ENCODE data around the gene MIDN. TPM values are rescaled to one million over a fixed set of nuclear protein-coding genes. Genes with fewer than 3 reads are reported as not detected.

Gene MIDN
- total RNA-seq, 4 donors from 2014 or later: 12.4 to 65.0 (median 40.4) TPM

- Histone ChIP-seq H3K4me3 (no peak overlapping the region), H3K36me3 (no peaks in the 10 kb centered on the region), H3K4me1 (peaks cover 34 to 86% (median 47%) of the 10 kb centered on the region in 3 donors), H3K27me3 (peaks cover 0 to 13% (median 0%) of the 10 kb centered on the region in 4 donors), H3K27ac (no peak overlapping the region), H3K9me3 (no peaks in the 10 kb centered on the region)
- 100% methylated on average over 3 of the region's 43 CpGs; no CpG with 5 or more reads in 1 of the 2 donors for WGBS, 2 donors
- TF ChIP-seq, protein P1, sequence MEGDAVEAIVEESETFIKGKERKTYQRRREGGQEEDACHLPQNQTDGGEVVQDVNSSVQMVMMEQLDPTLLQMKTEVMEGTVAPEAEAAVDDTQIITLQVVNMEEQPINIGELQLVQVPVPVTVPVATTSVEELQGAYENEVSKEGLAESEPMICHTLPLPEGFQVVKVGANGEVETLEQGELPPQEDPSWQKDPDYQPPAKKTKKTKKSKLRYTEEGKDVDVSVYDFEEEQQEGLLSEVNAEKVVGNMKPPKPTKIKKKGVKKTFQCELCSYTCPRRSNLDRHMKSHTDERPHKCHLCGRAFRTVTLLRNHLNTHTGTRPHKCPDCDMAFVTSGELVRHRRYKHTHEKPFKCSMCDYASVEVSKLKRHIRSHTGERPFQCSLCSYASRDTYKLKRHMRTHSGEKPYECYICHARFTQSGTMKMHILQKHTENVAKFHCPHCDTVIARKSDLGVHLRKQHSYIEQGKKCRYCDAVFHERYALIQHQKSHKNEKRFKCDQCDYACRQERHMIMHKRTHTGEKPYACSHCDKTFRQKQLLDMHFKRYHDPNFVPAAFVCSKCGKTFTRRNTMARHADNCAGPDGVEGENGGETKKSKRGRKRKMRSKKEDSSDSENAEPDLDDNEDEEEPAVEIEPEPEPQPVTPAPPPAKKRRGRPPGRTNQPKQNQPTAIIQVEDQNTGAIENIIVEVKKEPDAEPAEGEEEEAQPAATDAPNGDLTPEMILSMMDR (IDR thresholded peaks at IDR 0.05): no peak
- TF ChIP-seq POLR2A (IDR thresholded peaks at IDR 0.05): no peak
- no peak for DNase-seq
- intact Hi-C loops (cut with DNase I): no loop called here
Measured at GRCh38 chr19:1234955-1235380, 13.4 kb upstream of the MIDN start.

DNA sequence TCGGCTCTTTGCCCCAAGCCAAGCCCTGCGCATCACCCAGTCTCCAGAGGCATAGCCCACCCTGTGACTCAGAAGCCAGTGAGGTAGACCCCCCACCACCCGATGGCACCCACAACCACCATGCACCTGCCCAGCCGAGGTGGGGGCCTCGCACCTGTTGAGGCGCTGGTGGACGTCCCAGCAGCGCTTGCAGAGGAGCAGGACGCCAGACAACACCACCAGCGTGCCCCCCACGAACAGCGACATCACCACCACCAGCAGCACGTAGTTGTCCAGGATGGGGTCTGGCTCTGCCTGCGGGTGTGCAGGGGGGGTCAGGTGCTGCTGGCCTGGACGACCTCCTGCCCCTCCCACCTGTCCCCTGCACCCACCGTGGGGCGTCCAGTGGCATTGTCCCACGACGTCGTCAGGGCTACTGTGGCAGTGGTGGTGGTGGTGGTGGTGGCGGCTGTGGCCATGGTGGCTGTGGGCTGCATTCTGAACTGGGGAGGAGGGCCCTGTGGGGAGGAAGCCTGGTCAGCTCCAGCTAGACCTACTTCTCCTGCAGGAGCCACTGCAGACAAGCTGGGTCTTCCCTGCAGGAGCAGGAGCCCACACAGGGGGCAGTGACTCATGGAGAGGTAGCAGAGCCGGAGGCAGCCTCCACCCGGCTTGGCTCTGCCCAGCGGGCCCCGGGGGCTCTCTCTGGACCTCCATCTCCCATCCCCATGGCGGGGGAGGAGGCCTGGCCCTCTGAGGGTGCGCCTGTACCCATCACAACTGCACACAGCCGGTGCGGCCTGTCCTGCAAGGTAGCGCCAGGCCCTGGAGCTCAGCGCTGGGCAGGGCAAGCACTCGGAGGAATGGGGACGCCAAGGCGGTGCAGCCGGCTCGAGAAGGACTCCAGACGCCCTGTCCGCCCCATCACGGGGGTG lies 12.5 kb upstream of the MIDN start:
- intact Hi-C loops (cut with DNase I): no loop called here
- Histone ChIP-seq H3K4me3 (peak overlapping the region in 3 of 4 donors; percentile 61 to 75 (median 64)), H3K9me3 (no peaks in the 10 kb centered on the region), H3K27ac (peak overlapping the region in 2 of 4 donors; percentile 9 to 69), H3K4me1 (peaks cover 39 to 92% (median 55%) of the 10 kb centered on the region in 3 donors), H3K27me3 (peaks cover 0 to 13% (median 0%) of the 10 kb centered on the region in 4 donors), H3K36me3 (no peaks in the 10 kb centered on the region)
- TF ChIP-seq, protein P1 (IDR thresholded peaks at IDR 0.05): no peak
- TF ChIP-seq POLR2A (IDR thresholded peaks at IDR 0.05): no peak
- DNase-seq: no peak
- WGBS, 2 donors: 78% methylated on average over 12 of the region's 39 CpGs; no CpG with 5 or more reads in 1 of the 2 donors

DNA sequence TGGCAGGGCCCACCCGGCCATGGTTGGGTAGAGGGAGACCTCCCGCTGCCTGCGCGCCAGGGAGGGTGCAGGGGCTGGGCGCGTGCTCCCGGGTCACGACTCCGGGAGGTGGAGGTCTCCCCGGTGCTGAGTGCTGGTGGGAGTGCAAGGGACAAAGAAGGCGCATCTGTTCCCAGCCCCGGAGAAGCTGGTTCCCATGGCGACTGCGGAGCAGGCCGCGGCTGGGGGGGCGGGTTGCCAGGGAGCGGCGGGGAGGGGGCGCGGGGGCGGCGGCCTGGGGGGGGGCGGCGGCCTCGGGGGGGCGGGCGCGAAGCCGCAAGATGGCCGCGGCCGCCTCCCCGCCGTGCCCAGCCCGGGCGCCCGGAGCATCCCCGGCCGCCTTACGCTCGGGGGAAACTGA lies 11.8 kb upstream of the MIDN start:
- peaks cover 44 to 92% (median 60%) of the 10 kb centered on the region in 3 donors for H3K4me1 ChIP-seq
- H3K36me3 ChIP-seq: no peaks in the 10 kb centered on the region
- TF ChIP-seq, protein P1 (IDR thresholded peaks at IDR 0.05): no peak
- TF ChIP-seq POLR2A (IDR thresholded peaks at IDR 0.05): no peak
- peak overlapping the region; percentile 52 to 75 (median 62) for H3K4me3 ChIP-seq
- peaks cover 0 to 13% (median 0%) of the 10 kb centered on the region in 4 donors for H3K27me3 ChIP-seq
- DNase-seq: no peak
- peak overlapping the region in 3 of 4 donors; percentile 52 to 69 (median 55) for H3K27ac ChIP-seq
- 0% methylated on average over 4 of the region's 42 CpGs; no CpG with 5 or more reads in 1 of the 2 donors for WGBS, 2 donors
- no peaks in the 10 kb centered on the region for H3K9me3 ChIP-seq
- intact Hi-C loops (cut with DNase I): no loop called here

DNA sequence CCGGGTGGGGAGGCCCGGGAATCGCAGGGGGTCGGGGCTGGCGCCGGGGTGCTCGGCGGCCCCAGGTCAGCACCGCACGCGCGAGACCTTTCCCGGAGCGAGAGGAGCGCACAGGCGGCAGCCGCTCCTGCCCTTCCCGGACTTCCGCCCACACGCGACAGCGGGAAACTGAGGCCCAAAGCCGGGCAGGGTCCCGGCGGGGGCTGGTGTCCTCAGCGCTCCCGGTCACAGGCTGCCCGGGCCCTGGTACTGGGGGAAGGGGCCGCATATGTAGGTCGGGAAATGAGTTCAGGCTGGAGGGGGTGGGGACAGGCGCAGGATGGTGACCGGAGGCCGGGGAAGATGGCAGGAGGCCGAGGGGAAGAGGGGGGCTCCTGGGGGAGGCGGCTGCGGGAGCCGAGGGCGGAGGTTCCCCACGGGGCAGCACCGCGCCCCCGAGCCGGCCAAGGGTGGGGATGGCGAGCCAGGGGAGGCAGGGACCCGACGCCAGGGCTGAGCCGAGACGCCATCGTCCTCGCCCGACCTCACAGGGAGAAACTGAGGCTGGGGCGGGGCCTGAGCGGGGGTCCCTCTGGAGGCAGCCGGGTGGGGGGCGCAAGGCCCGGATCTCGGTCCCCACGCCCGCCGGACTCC lies 11.2 kb upstream of the MIDN start:
- intact Hi-C loops (cut with DNase I): no loop called here
- no peaks in the 10 kb centered on the region for H3K36me3 ChIP-seq
- peak overlapping the region; percentile 21 to 70 (median 54) for H3K27ac ChIP-seq
- peak overlapping the region; percentile 52 to 75 (median 62) for H3K4me3 ChIP-seq
- DNase-seq: no peak
- peaks cover 0 to 13% (median 0%) of the 10 kb centered on the region in 4 donors for H3K27me3 ChIP-seq
- TF ChIP-seq, protein P1 (IDR thresholded peaks at IDR 0.05): no peak
- no peak for TF ChIP-seq POLR2A (IDR thresholded peaks at IDR 0.05)
- WGBS, 2 donors: 0% methylated on average over 16 of the region's 60 CpGs; no CpG with 5 or more reads in 1 of the 2 donors
- H3K9me3 ChIP-seq: no peaks in the 10 kb centered on the region
- peaks cover 41 to 91% (median 56%) of the 10 kb centered on the region in 3 donors for H3K4me1 ChIP-seq
